GM18907 (cell line): ENCODE data around the gene PSMD6.
A peak's percentile ranks its signal among the peaks of the same experiment; 100 is the strongest.

Experiments
- ATAC-seq: cut with Tn5 transposase; IDR thresholded peaks from one replicate; pipeline ENCODE4 v1.9.1; 2021; ENCODE audit warnings: mild to moderate bottlenecking, moderate library complexity; ENCODE audit not compliant: unreplicated experiment

PSMD6 gene

DNA sequence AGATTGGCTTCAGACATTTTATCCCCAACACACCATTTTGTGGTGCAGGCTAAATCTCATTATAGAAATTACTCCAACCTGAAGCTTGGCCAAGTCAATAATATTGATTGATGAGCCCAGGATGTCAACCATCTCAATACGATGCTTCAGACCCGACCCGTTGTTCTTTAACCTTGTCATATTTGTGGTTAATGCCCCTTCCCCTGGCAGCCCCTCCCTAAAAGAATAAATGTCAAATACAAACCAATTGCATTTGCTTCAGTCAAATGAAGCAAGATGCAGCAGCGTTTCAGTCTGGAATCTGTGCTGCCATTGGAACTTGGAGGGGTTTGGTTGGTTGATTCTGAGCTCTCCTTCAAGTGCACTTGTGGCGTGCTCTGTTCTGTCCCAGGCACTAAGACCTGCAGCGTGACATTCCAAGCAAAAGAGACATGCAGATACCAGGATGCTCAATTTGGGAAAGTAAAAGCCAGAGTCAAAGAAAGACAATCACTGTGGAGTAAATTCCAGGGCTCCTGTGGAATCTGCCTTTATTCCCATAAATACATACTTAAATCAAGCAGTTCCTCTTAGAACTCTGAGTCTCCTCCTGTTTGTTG, 23.8 kb upstream of the PSMD6 start:
- no peak for ATAC-seq

- ATAC-seq: no peak
Measured at GRCh38 chr3:64046592-64046991, 23.3 kb upstream of the PSMD6 start.

- no peak for ATAC-seq
Measured at GRCh38 chr3:64042952-64043351, 19.7 kb upstream of the PSMD6 start.

GRCh38 chr3:64039981-64040733, 16.9 kb upstream of the PSMD6 start:
- ATAC-seq: no peak

DNA sequence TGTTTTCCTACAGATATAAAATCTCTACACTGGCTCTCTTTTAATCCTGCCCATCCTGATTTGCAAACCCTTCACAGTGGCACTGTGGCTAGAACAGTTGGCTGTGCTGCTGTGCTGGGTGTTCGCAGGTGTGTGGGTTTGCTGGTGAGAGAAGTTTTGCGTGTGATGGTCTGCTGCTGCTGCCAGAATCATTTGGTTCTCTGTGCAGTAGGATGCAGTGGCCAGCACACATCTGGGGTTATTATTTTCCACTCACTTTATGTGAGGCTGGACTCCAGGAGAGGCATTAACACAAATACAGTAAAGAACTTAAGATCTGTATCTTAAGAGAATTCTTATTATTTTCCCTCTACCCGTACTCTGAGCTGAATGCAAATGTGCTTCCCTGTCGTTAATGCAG, 16.0 kb upstream of the PSMD6 start:
- no peak for ATAC-seq

DNA sequence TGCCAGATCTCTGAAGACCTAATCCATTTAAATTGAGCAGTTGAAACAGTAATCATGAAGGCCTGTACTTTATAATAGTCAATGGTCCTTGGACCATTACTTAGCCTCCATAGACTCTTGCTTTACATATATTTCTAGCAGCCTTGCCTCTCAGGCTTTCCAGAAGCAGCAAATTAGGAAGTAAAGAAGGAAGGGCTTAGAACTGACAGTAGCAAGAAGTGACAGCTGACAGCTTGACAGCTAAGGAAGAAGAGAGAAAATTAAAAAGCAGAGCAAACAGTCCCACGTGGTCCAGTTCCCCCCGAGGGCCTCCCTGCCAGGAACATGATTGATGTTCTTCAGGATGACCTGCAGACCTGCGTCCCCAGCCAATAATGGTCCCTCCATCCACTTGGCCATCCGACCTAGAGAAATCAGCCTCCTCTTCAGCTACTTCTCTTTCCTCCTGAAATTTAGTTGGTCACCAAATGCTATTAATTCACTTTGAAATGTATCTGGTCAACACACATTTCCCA, 15.0 kb upstream of the PSMD6 start:
- no peak for ATAC-seq

DNA sequence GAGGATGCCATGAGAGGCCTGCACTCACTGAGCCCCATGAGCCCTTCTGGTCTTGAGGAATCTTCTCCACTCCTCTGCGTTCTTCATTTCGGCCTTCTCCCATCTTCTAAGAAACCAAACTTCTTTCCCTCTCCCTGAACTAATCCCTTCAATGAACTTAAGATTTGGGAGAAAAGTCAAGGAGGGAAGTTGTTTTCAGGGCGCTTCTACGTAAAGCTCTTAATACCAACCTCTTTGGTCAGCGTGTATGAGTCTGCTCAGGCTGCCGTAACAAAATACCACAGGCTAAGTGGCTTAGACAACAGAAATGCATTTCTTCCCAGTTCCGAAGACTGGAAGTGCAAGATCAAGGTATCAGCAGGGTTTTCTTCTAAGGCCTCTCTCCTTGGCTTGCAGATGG, 13.8 kb upstream of the PSMD6 start:
- no peak for ATAC-seq

DNA sequence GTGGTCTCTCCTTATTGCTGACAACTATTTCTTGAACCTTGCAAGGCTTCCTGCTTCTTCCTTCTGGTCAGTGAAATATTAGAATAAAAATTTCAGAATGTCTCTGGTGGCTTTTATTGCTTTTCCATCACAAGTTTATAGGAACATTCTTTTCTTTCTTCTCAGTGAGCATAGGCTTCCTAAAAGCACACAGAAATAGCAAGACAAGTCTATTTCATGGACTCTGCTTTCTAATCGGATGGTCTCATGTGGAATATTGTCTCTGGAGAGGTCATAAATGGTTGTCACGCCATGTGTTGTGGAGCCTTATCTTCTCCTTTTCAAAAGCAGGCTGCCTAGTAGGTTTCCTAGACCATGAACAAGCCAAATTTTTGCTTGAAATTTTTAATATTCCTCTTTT, 9.8 kb upstream of the PSMD6 start:
- ATAC-seq: no peak

- ATAC-seq: no peak
Measured at GRCh38 chr3:64031540-64032508, 8.5 kb upstream of the PSMD6 start.

DNA sequence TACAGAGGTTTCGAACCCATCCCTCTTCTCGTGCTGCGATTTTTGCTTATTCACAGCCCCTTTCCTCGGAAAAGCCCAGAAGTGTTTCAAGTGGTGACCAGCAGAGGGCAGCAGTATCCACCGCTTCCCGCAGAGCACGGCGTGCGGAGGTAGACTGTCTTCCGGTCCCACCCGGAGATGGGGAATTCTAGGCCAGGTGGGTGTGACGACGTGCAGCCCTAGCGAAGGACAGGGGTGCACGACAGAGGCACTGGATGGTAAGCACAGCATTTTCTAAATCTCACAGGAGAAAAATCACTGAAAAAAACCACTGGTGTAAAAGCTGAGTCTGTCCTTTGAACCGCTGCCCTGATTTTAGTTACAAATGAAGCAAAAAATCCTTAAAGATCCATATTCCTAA, 7.4 kb upstream of the PSMD6 start:
- ATAC-seq: peak; percentile 98

DNA sequence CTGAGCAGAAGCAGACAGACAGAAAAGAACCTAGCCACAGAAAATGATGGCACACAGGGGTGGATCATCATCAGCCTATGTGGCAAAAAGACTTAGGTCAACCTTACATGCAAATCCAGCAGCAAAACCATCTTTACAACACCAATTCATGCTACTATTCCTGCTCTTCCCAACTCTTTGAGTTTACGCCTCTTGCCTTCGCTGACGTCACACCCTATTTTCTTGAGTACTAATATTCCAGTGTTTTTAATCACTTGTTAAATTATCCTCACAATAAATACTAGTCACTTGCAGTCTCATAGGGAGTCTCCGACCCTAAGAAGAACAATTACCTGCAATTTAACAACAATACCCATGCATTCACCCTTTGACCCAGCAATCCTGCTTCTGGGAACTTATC, 6.0 kb upstream of the PSMD6 start:
- ATAC-seq: no peak

GRCh38 chr3:64028754-64029153, 5.5 kb upstream of the PSMD6 start:
- ATAC-seq: no peak

- ATAC-seq: no peak
Measured at GRCh38 chr3:64027658-64028057, 4.4 kb upstream of the PSMD6 start.

DNA sequence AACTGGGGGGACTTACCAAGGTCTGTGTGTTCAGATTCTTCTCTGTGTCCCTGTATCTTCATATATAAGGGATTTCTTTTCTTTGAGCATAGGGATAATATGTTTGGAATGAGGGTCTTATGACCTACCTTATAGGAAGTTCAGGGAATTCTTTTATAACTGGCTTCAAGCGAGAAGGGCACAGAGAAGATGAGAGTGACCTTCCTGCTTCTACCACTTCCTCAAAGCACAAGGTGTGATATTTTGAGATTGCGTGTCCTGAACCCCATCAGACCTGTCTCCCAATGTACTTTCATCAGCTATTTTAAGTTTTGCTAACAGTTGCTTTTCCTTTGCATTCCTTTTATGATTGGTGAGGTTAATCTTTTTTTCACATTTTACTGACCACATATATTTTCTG, 3.1 kb upstream of the PSMD6 start:
- no peak for ATAC-seq

DNA sequence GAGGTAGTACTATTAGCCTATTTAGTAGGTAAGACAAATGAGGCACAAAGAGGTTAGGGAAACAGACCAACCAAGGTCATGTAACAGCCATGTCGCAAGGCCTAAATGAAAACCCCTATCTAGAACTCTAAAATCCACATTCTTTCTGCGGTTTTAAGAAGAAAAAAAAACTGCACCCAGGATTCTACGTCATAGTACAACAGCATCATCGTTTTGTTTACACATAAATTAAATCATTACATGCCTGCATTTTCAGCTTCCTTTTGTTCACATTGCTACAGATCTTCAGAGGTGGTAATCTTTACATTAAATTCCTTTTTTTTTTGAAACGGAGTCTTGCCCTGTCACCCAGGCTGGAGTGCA, 548 bp upstream of the PSMD6 start:
- no peak for ATAC-seq

- ATAC-seq: no peak
Measured at GRCh38 chr3:64022451-64023186, 675 bp downstream of the PSMD6 start.

DNA sequence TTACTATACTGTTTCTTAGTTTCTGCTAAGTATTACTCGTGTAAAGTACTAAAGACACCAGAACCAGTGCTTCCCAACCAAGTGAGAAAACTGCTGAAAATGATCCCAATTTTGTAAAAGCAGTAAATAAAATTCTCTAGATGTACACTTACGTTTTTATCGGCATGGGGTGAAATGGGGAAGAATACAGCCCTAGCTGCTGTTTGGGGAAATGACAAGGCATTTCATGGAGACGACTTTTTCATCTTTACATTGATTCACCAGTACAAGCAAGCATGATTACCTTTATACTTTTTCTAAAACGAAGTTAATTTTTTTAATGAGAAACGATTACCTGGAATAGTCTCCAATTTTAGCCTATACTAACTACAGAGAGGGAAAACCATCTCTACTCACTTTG, 1.4 kb downstream of the PSMD6 start:
- no peak for ATAC-seq

- ATAC-seq: no peak
Measured at GRCh38 chr3:64019879-64020278, 3.4 kb downstream of the PSMD6 start.

- no peak for ATAC-seq
Measured at GRCh38 chr3:64019271-64019670, 4.0 kb downstream of the PSMD6 start.

DNA sequence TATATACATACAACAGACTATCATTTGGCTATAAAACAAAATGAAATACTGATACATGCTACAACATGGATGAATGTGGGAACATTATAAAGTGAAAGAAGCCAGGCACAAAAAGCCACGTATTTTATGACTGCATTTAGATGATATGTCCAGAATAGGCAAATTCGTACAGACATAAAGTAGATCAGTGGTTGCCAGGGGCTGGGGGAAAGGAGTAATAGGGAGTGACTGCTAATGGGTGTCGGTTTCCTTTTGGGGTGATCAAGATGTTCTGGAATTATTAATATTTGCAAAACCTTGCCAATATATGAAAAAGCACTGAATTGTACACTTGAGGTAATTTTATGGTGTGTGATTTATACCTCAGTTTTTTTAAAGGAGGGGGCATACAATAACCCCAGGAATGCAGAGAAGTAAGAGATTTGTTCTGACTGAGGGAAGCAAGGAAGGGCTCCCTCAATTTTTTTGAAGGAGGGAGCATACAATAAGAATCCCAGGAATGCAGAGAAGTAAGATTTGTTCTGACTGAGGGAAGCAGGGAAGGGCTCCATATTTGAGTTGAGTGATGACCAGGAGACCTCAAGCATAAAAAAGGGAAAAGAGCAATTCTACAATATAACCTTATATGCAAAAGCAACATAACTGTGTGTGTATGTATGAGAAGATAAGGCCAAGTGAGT, 6.2 kb downstream of the PSMD6 start:
- no peak for ATAC-seq
